Inflammatory macrophage (primary cell): ENCODE data around the gene SP2.
"Not testable (repeated sequence)": the region's sequence is repeated elsewhere in the genome, so short reads cannot be mapped to it uniquely, and the experiment has no call there.

ENCODE experiments used
- DNase-seq, 2 donors: peaks; one replicate each; pipeline ENCODE4 v3.0.0-alpha.2; 2020 to 2022

The SP2 gene

DNA sequence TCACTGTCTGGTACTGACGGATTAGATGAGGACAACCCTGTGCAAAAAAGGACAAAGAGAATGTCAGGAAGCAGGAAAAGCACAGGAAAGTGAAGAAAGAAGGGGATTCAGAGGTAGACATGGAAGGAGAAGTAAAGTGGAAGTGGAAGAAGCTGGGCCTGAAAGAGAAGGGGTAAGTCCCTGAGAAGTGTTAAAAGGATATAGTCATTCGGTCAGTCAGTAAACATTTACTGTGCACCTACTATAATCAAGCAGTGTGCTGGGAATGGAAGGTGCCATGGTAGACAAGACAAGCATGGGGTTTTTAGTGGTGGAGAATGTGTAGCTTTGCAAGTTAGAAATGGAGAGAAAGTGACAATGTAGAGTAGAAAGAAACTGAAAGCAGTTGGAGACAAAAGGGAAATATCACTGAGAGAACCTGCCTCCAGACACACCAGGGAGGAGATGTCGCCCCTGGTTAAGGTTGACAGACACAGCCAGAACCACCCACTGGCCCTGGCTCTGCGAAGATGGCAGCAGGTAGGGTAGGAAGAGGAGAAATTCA is 4.4 kb upstream of the SP2 start:
- DNase-seq: no peak

DNA sequence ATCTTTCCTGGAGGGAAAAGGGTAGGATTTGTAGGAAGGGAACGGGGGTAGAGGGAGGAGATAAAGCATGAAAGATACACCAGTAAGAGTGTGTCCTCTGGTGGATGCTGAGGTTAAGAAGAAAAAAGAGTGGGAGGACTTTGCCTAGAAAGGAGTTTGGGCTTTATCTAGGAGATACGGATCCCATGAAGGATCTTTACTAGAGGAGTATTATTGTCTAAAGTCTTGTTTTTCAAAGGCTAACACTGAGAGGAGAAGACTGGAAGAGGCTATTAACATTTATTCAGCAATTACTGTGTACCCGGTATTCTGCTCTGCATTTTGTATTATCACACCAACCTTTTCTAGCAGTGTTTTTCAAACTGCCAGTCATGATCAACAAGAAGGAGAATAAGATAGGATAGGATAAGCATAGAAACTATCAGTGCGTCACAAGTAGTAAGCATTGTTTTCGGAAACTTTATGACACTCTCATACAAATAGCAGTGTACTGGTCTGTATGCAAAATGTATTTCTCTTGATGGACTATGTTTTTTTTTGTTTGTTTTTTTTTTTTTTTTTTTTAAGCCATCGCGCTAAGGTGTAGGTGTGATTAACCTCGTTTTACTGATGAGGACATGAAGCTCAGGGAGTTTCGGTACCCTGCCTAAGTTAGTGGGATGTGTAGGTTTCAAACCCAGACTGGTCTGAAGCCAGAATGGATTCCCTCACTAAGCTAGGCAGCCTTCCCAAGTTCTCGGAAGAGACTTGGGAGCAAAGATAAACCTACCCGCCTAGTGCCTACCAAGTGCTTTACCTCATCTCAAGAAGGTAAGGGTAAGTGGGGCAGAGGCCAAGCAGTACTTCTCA is 1.3 kb upstream of the SP2 start:
- no peak for DNase-seq

DNA sequence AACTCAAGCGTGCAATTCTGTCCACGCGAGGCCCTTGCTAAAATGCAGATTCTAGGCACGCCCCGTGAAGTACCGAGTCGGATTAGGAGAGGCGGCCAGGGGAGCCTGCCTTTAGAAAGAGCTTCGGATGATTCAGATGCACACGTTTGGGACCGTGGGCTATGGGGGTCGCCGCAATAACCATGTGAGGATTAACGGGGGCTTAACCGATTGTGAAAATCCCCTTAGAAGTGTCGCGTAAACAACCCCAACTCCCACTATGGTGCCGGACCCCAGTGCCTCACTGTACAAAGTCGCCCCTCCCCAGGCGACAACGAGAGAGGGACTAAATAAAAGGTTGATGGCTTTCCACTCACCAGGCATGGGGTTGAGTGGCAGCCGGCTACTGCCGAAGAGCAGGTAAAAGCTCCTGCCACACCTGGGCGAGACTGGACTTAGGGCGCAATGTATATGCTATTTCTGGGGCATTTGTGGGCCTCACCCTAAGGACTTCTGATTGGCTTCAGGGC is 635 bp upstream of the SP2 start:
- DNase-seq: peak; percentile 16 to 49

DNA sequence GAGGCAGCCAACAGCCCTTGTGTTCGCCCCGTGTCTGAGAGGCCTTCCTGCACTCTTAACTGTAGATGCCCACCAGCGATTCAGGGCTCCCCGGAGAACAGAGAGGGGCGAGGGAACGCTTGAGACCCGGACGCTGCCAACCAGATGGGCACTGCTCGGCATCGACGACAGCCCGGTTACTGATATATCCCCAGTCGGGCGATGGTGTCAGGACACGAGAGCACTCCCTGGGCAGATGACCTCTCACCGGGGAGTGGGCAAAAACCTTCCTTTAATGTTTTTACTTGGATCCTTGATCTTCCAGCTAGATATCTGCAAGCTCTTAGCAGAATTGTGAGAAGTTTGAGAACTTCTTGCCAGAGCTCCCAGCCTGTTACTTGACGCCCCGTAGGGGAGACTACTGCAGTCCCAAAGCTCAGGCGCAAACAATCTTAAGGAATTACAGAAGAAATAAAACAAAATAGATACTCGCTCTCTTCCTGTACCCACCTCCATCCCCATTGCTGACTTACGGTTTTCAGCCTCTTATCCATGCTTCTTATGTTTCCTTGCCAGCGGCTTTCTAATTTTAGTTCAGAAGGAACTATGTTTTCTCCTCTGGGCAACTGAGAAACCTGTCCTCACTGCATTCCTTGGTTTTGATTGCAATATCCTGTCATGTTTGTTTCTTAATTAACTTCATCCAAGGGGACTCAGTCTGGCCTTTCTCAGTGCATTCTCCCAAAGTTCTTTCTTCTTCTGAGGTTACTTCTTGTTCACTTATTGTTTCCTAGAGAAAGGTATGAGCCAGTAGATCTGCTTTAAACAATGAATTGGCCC is 845 bp downstream of the SP2 start:
- peak in 1 of 2 donors; percentile 9 for DNase-seq

DNA sequence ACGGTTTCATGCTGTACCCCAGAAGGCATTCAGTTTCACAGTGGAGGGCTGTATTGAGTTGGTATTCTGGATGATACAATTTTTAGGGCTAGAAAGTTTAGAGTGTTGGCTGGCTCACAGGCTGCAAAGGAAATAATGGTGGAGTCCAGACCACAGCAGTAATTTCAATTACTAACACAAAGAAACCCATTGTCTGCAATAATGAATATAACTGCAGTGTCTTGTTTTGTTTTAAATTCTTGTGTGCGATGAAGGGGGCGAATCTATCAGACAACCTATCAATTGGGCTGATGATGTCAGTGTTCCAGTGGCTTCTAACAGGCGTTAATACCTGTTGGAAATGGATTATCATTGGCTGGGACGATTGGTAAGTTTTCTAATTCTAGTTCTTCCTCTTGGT is 1.5 kb downstream of the SP2 start:
- DNase-seq: no peak

DNA sequence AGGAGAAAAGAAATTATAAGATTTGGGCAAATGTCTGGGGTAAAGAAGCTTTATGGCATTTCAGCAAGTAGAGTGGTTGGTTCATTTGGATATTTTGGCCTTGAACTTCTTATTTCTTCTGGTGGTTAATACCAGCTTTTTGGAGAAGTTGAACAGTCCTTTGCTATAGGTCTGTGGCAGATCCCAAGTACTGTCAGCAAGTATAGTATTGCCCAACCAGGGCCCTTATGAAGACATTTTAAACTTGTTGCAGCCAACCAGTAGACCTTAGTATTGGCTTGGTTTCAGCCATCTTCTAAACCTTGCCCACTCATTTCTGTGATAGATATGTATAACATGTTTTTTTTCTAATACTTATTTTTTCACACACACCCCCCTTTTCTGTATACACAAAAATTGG is 2.2 kb downstream of the SP2 start:
- DNase-seq: peak; percentile 82 to 90

DNA sequence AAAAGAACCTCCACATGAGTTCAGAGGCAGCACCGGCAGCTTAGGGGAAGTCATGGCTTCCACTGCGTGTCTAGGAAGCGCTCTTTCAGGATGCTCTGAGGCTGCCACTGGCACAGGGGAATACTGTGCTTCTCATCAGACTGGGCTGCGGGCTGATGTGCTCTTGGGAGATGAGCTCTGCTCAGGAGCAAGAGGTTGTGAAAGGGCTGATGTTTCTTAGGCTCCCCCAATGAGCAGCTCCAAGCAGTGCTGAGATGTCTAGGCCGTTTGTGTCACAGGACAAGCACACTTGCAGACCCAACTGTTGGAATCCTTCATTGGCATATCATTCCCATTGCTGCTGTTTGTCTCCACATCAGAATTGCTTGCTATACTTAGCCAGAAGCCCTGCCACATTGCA is 3.6 kb downstream of the SP2 start:
- no peak for DNase-seq

DNA sequence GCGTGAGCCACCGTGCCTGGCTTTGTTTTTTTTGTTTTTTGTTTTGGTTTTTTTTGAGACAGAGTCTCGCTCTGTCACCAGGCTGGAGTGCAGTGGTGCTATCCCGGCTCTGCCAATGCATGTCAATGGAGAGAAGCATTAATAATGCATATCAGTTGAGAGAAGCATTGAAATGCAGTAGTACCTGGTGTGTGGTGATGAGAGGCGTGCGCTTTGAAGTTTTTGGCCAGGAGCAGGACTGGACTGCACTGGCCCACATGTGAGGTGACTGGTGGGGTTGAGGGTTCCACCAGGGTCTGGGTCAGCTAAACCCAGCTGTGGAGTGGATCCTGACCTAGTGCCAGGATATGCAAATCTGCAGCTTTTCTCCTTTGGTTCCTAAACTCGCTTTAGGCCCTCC is 5.4 kb downstream of the SP2 start:
- no peak for DNase-seq

DNA sequence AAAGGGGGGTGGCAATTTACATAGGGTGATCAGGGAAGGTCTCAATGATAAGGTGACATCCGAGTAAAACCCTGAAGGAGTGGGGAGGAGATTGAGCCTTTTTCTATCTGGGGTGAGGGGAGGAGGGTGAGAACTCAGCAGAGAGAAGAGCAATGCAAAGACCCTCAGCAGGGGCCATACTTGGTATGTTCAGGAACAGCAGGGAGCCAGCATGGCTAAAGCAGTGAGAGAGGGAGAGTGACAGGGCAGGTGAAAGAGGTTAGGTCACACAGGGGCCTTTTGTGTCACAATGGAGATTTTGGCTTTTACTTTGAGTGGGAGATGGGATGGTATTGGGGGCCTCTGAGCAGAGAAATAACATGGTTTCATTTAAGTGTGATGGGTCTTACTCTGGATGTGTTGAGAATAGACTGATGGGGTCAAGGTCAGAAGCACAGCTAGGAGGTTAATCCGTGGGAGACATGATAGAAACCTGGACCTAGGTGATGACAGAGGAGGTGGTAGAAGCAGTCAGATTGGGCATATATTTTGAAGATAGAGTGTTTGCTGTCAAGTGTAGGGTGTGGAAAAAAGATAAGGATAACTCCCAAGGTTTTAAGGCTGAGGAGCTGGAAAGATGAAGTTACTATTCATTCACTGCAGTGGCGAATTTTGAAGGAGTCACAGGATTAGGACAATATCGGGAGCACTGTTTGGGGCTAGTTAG is 6.2 kb downstream of the SP2 start:
- no peak for DNase-seq

DNA sequence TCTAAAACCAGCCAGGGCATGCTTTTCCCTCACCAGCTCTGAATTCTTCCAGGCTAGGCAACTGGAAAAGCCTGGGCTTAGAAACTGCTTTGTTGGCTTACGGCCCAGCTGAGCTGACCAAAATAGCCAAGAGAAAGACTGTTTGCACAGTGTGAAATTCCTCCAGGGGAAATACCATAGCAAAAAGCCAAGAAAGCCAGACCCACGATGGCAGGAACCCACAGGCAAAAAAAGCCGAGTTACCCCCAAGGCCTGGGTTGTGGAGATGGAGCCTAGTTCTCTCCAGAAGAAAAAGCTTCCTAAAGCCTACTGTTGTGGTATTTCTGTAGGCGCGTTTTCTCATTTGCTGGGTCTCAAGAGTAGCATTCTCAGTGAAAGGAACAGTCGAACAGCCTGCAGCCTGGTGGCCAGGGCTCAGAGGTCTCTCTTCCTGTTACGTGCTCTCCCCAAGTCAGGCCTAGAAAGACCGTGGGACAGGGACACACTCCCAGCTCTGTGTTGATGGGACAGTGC is 9.2 kb downstream of the SP2 start:
- DNase-seq: no peak

DNA sequence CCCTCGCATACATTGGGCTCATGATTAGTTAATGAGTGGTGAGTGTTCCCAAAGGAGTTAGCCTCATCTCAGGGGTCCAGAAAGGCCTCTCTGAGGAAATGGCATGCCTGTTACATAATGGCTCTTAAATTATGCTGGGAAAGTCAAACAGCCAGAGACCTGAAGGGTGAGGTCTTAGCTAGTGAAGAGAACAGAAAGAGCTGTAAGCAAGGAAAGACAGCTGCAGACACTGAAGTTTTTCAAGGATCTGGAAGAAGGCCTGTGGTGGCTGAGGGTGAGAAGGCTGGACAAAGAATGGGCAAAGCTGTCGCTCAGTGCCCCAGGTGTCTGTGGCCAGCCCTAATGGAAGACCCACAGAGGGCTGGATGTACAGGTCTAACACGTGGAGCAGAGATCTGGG is 10.4 kb downstream of the SP2 start:
- DNase-seq: no peak

DNA sequence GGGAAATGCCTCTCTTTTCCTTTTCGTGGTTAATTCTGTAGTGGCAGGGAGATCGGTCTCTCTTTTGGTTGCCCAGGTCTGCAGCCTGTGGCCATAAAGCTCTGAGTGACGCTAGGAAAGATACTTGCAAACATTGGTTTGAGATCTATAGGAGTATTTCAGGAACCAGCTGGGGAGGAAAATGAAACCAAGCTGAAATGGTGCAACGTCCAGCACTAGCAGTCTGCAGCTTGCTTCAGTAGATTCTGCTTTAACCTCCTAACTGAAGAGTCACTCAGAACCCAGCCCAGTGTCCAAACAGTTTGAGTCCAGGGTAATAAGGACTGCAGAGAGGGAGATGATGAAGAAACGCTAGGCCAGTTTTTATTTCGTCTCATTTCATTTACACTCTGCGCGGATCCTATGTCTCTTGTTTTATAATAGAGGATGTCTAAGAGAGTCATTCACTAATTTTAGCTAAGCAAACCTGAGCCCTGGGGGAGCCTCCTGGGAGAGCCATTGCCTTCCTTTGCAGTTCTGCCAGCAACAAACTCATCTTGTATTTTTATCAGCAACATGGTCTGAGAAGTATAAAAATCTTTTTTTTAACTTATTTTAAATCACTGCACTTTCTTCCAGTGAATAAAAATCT is 12.0 kb downstream of the SP2 start:
- peak; percentile 75 to 77 for DNase-seq

DNA sequence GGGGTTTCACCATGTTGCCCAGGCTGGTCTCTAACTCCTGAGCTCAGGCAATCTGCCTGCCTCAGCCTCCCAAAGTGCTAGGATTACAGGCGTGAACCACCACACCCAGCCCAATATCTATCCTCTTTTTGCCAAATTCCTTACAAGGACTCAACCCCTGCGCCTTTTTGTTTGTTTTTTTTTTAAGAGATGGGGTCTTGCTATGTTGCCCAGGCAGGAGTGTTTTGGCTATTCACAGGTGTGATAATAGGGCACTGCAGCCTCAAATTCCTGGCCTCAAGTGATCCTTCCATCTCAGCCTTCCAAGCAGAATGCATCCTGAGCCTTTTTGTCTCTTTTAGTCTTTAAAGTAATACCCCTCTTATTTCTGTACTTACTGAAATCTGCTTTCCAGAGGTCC is 17.0 kb downstream of the SP2 start:
- DNase-seq: no peak

DNA sequence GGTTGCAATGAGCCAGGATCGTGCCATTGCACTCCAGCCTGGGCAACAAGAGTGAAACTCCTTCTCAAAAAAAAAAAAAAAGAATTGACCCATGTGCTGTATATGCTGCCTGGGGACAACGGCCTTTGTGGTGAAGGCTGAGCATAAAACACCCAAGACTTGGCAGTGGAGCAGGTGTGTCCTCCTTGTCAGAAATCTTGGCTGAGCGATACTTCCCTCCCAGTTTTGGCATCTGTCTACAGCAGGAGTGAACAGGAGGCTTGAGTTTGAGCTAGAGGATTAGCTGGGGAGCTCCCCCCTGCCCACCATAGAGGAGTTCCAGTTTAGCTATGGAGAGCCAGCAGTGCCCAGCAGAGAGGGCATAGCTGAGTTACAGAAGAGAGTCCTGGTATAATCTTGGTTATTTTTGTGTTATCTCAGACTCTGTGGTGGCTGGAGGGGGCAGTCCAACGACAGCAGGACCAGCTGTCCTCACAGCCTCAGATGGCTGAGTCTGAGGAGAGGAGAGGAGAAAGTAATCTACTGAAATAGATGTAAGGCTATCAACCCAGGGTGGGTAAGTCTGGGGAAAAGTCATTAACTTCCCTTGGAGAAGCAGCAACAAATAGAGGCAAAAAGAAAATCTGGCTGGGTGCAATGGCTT is 18.4 kb downstream of the SP2 start:
- no peak for DNase-seq

DNA sequence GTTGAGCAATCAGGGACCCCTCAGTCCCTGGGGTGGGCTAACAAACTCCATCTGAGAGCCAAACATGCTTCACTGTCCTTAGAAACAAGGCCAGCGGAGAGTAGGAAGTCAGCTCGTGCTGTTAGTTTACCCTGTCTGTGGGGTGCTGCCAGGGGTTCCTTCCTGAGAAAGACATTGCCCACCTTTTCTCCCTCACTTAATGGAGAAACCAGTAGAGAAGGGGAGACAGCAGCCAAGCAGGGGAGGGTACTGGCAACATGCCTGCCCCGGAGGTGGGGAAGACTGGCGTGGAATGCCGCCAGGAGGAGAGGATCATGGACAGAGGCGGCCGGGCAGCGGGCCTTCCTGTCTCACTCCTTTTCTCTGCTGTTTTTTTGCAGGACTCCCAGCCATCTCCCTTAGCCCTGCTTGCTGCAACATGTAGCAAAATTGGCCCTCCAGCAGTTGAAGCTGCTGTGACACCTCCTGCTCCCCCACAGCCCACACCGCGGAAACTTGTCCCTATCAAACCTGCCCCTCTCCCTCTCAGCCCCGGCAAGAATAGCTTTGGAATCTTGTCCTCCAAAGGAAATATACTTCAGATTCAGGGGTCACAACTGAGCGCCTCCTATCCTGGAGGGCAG is 19.9 kb downstream of the SP2 start:
- DNase-seq: no peak

DNA sequence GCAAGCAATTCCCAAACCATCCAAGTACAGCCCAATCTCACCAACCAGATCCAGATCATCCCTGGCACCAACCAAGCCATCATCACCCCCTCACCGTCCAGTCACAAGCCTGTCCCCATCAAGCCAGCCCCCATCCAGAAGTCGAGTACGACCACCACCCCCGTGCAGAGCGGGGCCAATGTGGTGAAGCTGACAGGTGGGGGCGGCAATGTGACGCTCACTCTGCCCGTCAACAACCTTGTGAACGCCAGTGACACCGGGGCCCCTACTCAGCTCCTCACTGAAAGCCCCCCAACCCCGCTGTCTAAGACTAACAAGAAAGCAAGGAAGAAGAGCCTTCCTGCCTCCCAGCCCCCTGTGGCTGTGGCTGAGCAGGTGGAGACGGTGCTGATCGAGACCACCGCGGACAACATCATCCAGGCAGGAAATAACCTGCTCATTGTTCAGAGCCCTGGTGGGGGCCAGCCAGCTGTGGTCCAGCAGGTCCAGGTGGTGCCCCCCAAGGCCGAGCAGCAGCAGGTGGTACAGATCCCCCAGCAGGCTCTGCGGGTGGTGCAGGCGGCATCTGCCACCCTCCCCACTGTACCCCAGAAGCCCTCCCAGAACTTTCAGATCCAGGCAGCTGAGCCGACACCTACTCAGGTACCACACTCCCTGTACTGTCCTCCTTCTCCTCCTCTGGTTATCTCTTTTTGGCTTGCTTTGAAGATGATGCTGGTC is 20.6 kb downstream of the SP2 start:
- no peak for DNase-seq

DNA sequence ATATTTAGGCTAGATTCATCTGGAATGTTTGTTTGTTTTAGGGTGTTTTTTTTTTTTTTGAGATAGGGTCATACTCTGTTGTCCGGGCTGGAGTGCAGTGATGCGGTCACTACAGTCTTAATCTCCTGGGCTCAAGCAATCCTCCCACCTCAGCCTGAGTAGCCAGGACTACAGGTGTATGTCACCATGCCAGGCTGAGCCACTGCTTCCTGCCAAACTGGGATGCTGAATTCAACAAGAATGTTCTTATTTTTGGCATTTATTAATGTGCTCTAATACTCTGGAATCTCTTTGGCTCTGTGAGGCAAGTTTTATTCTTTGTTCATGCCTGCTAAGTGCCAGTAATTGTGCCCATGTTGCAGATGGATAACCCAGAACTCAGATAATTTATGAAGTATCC is 21.5 kb downstream of the SP2 start:
- no peak for DNase-seq

DNA sequence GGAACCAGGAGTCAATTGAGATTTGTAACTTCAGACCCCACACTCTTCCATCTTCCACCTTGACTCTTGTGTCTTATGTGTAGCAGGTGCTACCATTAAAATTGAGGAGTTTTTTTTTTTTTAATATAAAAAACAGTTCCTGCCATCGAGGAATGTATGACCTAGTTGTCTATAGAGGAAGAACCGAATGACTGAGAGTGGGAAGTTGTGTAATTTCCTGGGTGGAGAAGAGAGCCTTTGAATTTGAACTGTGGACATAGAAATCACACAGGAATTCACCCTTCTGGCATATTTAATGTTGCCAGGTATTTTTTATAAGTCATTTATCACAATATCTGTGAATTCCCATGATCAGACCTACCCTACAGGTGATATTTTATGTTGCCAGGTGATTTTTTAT is 22.0 kb downstream of the SP2 start:
- DNase-seq: peak; percentile 40 to 64

DNA sequence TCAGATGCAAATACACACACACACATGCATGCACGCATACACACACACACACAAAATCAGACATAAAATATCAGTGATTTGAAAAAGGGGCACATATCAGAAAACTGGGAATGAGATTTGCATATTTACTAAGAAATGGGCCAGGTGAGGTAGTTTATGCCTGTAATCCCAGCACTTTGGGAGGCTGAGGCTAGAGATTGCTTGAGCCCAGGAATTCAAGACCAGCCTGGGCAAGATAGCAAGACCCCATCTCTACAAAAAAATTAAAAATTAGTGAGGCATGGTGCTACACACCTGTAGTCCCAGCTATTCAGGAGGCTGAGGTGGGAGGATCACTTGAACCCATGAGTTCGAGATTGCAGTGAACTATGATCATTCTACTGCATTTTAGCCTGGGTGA is 23.0 kb downstream of the SP2 start:
- no peak for DNase-seq

DNA sequence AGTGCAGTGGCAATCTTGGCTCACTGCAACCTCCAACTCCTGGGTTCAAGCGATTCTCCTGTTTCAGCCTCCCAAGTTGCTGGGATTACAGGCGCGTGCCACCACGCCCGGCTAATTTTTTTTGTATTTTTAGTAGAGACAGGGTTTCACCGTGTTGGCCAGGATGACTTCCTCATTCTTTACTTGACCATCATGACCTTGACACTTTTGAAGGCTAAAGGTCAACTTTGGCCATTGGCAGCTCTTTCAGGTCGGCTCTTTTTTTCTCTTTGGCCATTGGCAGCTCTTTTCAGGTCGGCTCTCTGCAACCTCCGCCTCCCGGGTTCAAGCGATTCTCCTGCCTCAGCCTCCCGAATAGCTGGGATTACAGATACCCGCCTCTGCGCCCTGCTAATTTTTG is 23.9 kb downstream of the SP2 start:
- not testable (repeated sequence) for DNase-seq
